Nephron progenitor cell (in vitro differentiated cells): ENCODE results near the gene FAM221A.

ENCODE experiments used
- DNase-seq: peaks from one replicate; pipeline ENCODE4 v3.0.0; 2021
- H3K27ac Mint-ChIP-seq: 2 replicates; pipeline ENCODE4 v1.8.0; 2021; ENCODE audit warnings: mild to moderate bottlenecking, moderate library complexity, mixed read lengths
- H3K27me3 Mint-ChIP-seq: 2 replicates; pipeline ENCODE4 v1.8.0; 2021; ENCODE audit warnings: mild to moderate bottlenecking, low read depth, mixed read lengths; ENCODE audit not compliant: poor library complexity
- H3K36me3 Mint-ChIP-seq: 2 replicates; pipeline ENCODE4 v1.8.0; 2021; ENCODE audit warnings: low read depth, mixed read lengths
- H3K4me1 Mint-ChIP-seq: 2 replicates; pipeline ENCODE4 v1.8.0; 2021; ENCODE audit warnings: mixed read lengths
- H3K4me3 Mint-ChIP-seq: 2 replicates; pipeline ENCODE4 v1.8.0; 2021; ENCODE audit warnings: mild to moderate bottlenecking, moderate library complexity, mixed read lengths
- H3K9me3 Mint-ChIP-seq: 2 replicates; pipeline ENCODE4 v1.8.0; 2021; ENCODE audit warnings: mild to moderate bottlenecking, moderate library complexity, mixed read lengths
- CTCF ChIP-seq: fragments of 200-600 bp; sonication (generic); IDR thresholded peaks from 2 replicates; pipeline ENCODE4 v1.5.0; 2021; ENCODE audit warnings: antibody characterized with exemption

Gene FAM221A

GRCh38 chr7:23658831-23659427, 21.1 kb upstream of the FAM221A start:
- TF ChIP-seq CTCF = no peak
- H3K9me3 Mint-ChIP-seq = peaks cover 43% of the 10 kb centered on the region
- no peak overlapping the region for H3K4me3 Mint-ChIP-seq
- H3K27me3 Mint-ChIP-seq = peaks cover 6% of the 10 kb centered on the region
- no peaks in the 10 kb centered on the region for H3K4me1 Mint-ChIP-seq
- peaks cover 2% of the 10 kb centered on the region for H3K36me3 Mint-ChIP-seq
- no peak for DNase-seq
- H3K27ac Mint-ChIP-seq = no peak overlapping the region

- H3K36me3 Mint-ChIP-seq = no peaks in the 10 kb centered on the region
- H3K27ac Mint-ChIP-seq = peak overlapping the region; percentile 64
- no peak overlapping the region for H3K4me3 Mint-ChIP-seq
- no peak for DNase-seq
- H3K27me3 Mint-ChIP-seq = peaks cover 6% of the 10 kb centered on the region
- peaks cover 27% of the 10 kb centered on the region for H3K9me3 Mint-ChIP-seq
- no peaks in the 10 kb centered on the region for H3K4me1 Mint-ChIP-seq
- TF ChIP-seq CTCF = no peak
Observed at GRCh38 chr7:23661385-23661784, 18.6 kb upstream of the FAM221A start.

GRCh38 chr7:23662124-23662983, 17.6 kb upstream of the FAM221A start:
- Mint-ChIP-seq H3K36me3 (no peaks in the 10 kb centered on the region), H3K4me1 (no peaks in the 10 kb centered on the region), H3K27me3 (peaks cover 6% of the 10 kb centered on the region), H3K27ac (no peak overlapping the region), H3K4me3 (no peak overlapping the region), H3K9me3 (peaks cover 19% of the 10 kb centered on the region)
- no peak for DNase-seq
- TF ChIP-seq CTCF = no peak

GRCh38 chr7:23662984-23663313, 17.1 kb upstream of the FAM221A start:
- DNase-seq = no peak
- no peak overlapping the region for H3K4me3 Mint-ChIP-seq
- H3K27ac Mint-ChIP-seq = no peak overlapping the region
- peaks cover 6% of the 10 kb centered on the region for H3K27me3 Mint-ChIP-seq
- TF ChIP-seq CTCF = no peak
- H3K36me3 Mint-ChIP-seq = no peaks in the 10 kb centered on the region
- H3K9me3 Mint-ChIP-seq = peaks cover 19% of the 10 kb centered on the region
- H3K4me1 Mint-ChIP-seq = no peaks in the 10 kb centered on the region

GRCh38 chr7:23664122-23664521, 15.9 kb upstream of the FAM221A start:
- Mint-ChIP-seq H3K27ac (peak overlapping the region; percentile 48), H3K4me1 (no peaks in the 10 kb centered on the region), H3K4me3 (no peak overlapping the region), H3K9me3 (peaks cover 12% of the 10 kb centered on the region), H3K36me3 (no peaks in the 10 kb centered on the region), H3K27me3 (peaks cover 6% of the 10 kb centered on the region)
- DNase-seq = no peak
- no peak for TF ChIP-seq CTCF

- Mint-ChIP-seq H3K9me3 (peaks cover 19% of the 10 kb centered on the region), H3K36me3 (no peaks in the 10 kb centered on the region), H3K27ac (no peak overlapping the region), H3K4me1 (no peaks in the 10 kb centered on the region), H3K27me3 (peaks cover 3% of the 10 kb centered on the region), H3K4me3 (no peak overlapping the region)
- no peak for TF ChIP-seq CTCF
- no peak for DNase-seq
Observed at GRCh38 chr7:23672033-23672432, 8.0 kb upstream of the FAM221A start.
